ENCODE results near the gene OR6X1.
"Not testable (repeated sequence)": the region's sequence is repeated elsewhere in the genome, so short reads cannot be mapped to it uniquely, and the experiment has no call there.

Gene OR6X1

GRCh38 chr11:123755344-123755743, 1.0 kb upstream of the OR6X1 start:
- TF ChIP-seq EZH2phosphoT487 (IDR thresholded peaks at IDR 0.05; ENCODE audit: borderline replicate concordance) = no peak
- TF ChIP-seq, protein P1, sequence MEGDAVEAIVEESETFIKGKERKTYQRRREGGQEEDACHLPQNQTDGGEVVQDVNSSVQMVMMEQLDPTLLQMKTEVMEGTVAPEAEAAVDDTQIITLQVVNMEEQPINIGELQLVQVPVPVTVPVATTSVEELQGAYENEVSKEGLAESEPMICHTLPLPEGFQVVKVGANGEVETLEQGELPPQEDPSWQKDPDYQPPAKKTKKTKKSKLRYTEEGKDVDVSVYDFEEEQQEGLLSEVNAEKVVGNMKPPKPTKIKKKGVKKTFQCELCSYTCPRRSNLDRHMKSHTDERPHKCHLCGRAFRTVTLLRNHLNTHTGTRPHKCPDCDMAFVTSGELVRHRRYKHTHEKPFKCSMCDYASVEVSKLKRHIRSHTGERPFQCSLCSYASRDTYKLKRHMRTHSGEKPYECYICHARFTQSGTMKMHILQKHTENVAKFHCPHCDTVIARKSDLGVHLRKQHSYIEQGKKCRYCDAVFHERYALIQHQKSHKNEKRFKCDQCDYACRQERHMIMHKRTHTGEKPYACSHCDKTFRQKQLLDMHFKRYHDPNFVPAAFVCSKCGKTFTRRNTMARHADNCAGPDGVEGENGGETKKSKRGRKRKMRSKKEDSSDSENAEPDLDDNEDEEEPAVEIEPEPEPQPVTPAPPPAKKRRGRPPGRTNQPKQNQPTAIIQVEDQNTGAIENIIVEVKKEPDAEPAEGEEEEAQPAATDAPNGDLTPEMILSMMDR (conservative IDR thresholded peaks at IDR 0.05; ENCODE audit: low read length) = no peak
- H4K20me1 ChIP-seq (ENCODE audit: insufficient read depth, low read length, poor library complexity, severe bottlenecking) = no peaks in the 10 kb centered on the region
- no peaks in the 10 kb centered on the region for H3K27me3 ChIP-seq (ENCODE audit: insufficient read depth, low read length, poor library complexity, severe bottlenecking)

GRCh38 chr11:123753110-123753509, 1.2 kb downstream of the OR6X1 start:
- H3K9me3 ChIP-seq (ENCODE audit: insufficient read depth, low read depth, low read length) = no peaks in the 10 kb centered on the region
- no peaks in the 10 kb centered on the region for H3K27me3 ChIP-seq (ENCODE audit: insufficient read depth, low read length, poor library complexity, severe bottlenecking)
- no peak overlapping the region for H3K9ac ChIP-seq (ENCODE audit: low read depth, low read length, poor library complexity, severe bottlenecking)
- H3K4me3 ChIP-seq (ENCODE audit: low read length, poor library complexity, severe bottlenecking) = no peak overlapping the region
- no peak overlapping the region for H3K4me2 ChIP-seq (ENCODE audit: low read depth, low read length, poor library complexity, severe bottlenecking)
- no peaks in the 10 kb centered on the region for H3K9me2 ChIP-seq (replicated peaks; ENCODE audit: low read depth, low read length)
- no peaks in the 10 kb centered on the region for H3F3A ChIP-seq (ENCODE audit: low read depth)
- no peaks in the 10 kb centered on the region for H3K79me2 ChIP-seq (ENCODE audit: insufficient read depth, low read length)
- no peaks in the 10 kb centered on the region for H3K4me1 ChIP-seq (ENCODE audit: insufficient read depth, low read length, poor library complexity, severe bottlenecking)
- TF ChIP-seq, protein P1 (conservative IDR thresholded peaks at IDR 0.05; ENCODE audit: low read length) = no peak
- no peak for TF ChIP-seq EZH2phosphoT487 (IDR thresholded peaks at IDR 0.05; ENCODE audit: borderline replicate concordance)
- peak overlapping the region; percentile 68; the same call in 1 of the 2 replicates for H2AFZ ChIP-seq (ENCODE audit: low read length)
- no peaks in the 10 kb centered on the region for H4K20me1 ChIP-seq (ENCODE audit: insufficient read depth, low read length, poor library complexity, severe bottlenecking)
- H3K36me3 ChIP-seq (ENCODE audit: insufficient read depth, low read length) = no peaks in the 10 kb centered on the region

More at GRCh38 chr11:123755344-123755743, 1.0 kb upstream of the OR6X1 start:
- Histone ChIP-seq H3K9me3 (ENCODE audit: insufficient read depth, low read depth, low read length) (no peaks in the 10 kb centered on the region), H3K9me2 (replicated peaks; ENCODE audit: low read depth, low read length) (no peaks in the 10 kb centered on the region), H3K9ac (ENCODE audit: low read depth, low read length, poor library complexity, severe bottlenecking) (no peak overlapping the region), H3K4me3 (ENCODE audit: low read length, poor library complexity, severe bottlenecking) (no peak overlapping the region), H3K4me1 (ENCODE audit: insufficient read depth, low read length, poor library complexity, severe bottlenecking) (no peaks in the 10 kb centered on the region), H3K36me3 (ENCODE audit: insufficient read depth, low read length) (no peaks in the 10 kb centered on the region), H3K79me2 (ENCODE audit: insufficient read depth, low read length) (no peaks in the 10 kb centered on the region), H2AFZ (ENCODE audit: low read length) (0 out of 2 replicates have a peak overlapping the region, but pooled peaks have one; percentile 33), H3K4me2 (ENCODE audit: low read depth, low read length, poor library complexity, severe bottlenecking) (no peak overlapping the region), H3F3A (ENCODE audit: low read depth) (no peaks in the 10 kb centered on the region)

DNA sequence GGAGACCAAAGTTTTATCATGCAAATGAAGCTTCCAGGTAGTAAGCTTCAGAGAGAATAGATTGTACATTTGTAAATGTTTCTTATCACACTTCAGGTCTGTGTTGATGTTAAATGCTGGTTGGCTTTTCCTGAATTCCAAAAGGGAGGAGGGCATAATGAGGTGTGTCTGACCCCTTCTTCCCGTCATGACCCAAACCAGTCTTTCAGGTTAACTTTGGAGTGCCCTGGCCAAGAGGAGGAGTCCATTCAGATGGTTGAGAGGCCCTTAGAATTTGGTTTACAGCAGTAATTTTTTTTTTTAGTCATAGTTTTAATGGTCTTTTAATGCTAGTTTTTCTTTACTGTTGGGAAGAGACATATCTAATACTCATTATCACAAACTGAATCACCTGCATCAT, 2.5 kb downstream of the OR6X1 start:
- Histone ChIP-seq H2AFZ (ENCODE audit: low read length) (no peak overlapping the region), H3K79me2 (ENCODE audit: insufficient read depth, low read length) (no peaks in the 10 kb centered on the region), H3K4me2 (ENCODE audit: low read depth, low read length, poor library complexity, severe bottlenecking) (no peak overlapping the region), H3K36me3 (ENCODE audit: insufficient read depth, low read length) (no peaks in the 10 kb centered on the region), H3K4me3 (ENCODE audit: low read length, poor library complexity, severe bottlenecking) (no peak overlapping the region), H3K4me1 (ENCODE audit: insufficient read depth, low read length, poor library complexity, severe bottlenecking) (no peaks in the 10 kb centered on the region), H3F3A (ENCODE audit: low read depth) (no peaks in the 10 kb centered on the region), H3K9me2 (replicated peaks; ENCODE audit: low read depth, low read length) (no peaks in the 10 kb centered on the region), H3K9ac (ENCODE audit: low read depth, low read length, poor library complexity, severe bottlenecking) (no peak overlapping the region), H3K27me3 (ENCODE audit: insufficient read depth, low read length, poor library complexity, severe bottlenecking) (no peaks in the 10 kb centered on the region), H3K9me3 (ENCODE audit: insufficient read depth, low read depth, low read length) (no peaks in the 10 kb centered on the region), H4K20me1 (ENCODE audit: insufficient read depth, low read length, poor library complexity, severe bottlenecking) (no peaks in the 10 kb centered on the region)
- TF ChIP-seq EZH2phosphoT487 (IDR thresholded peaks at IDR 0.05; ENCODE audit: borderline replicate concordance) = no peak
- TF ChIP-seq, protein P1 (conservative IDR thresholded peaks at IDR 0.05; ENCODE audit: low read length) = no peak

DNA sequence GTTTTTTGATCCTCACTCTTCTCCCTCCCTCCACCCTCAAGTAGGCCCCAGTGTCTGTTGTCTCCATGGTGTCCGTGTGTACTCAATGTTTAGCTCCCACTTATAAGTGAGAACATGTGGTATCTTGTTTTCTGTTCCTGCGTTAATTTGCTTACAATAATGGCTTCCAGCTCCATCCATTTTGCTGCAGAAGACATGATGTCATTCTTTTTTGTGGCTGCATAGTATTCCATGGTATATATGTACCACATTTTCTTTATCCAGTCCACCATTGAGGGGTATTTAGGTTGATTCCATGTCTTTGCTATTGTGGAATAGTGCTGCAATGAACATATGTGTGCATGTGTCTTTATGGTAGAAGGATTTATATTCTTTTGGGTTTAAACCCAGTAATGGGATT, 6.0 kb downstream of the OR6X1 start:
- not testable (repeated sequence) for H3K9me3 ChIP-seq (ENCODE audit: insufficient read depth, low read depth, low read length)

More for the DNA sequence above, 6.0 kb downstream of the OR6X1 start:
- not testable (repeated sequence) for H3K36me3 ChIP-seq (ENCODE audit: insufficient read depth, low read length); H3K9ac ChIP-seq (ENCODE audit: low read depth, low read length, poor library complexity, severe bottlenecking); H3K4me2 ChIP-seq (ENCODE audit: low read depth, low read length, poor library complexity, severe bottlenecking); H4K20me1 ChIP-seq (ENCODE audit: insufficient read depth, low read length, poor library complexity, severe bottlenecking); H3F3A ChIP-seq (ENCODE audit: low read depth); H2AFZ ChIP-seq (ENCODE audit: low read length); H3K9me2 ChIP-seq (replicated peaks; ENCODE audit: low read depth, low read length); H3K4me1 ChIP-seq (ENCODE audit: insufficient read depth, low read length, poor library complexity, severe bottlenecking); H3K79me2 ChIP-seq (ENCODE audit: insufficient read depth, low read length); H3K4me3 ChIP-seq (ENCODE audit: low read length, poor library complexity, severe bottlenecking); H3K27me3 ChIP-seq (ENCODE audit: insufficient read depth, low read length, poor library complexity, severe bottlenecking)
